CD14-positive monocyte (primary cell): Measurements from ENCODE around the gene STX17. TPM values are rescaled to one million over a fixed set of nuclear protein-coding genes. Genes with fewer than 3 reads are reported as not detected.

Source experiments
- DNase-seq, 3 donors: peaks; one replicate each; pipeline ENCODE4 v3.0.0-alpha.2; 2011 to 2022
- H2AFZ ChIP-seq: 2 replicates; pipeline ENCODE4 v1.6.0; 2012; ENCODE audit warnings: mild to moderate bottlenecking, low read depth, low read length, inconsistent platforms; ENCODE audit not compliant: insufficient read depth, poor library complexity, severe bottlenecking
- H3K27ac ChIP-seq, 2 donors: 1 replicate in 1 of 2; 2 replicates in 1 of 2; pipeline ENCODE4 v1.5.1; 2012 to 2013; ENCODE audit warnings: low read length in 2 of 2, control low read depth in 1 of 2, inconsistent platforms in 1 of 2, low read depth in 1 of 2, mild to moderate bottlenecking in 1 of 2
- H3K27me3 ChIP-seq, 2 donors: one replicate each; pipeline versions ENCODE4 v1.6.0 to v1.6.1; 2011 to 2013; ENCODE audit warnings: low read length in 2 of 2; ENCODE audit not compliant: control insufficient read depth in 2 of 2, insufficient read depth in 2 of 2
- H3K36me3 ChIP-seq, 2 donors: replicated peaks in 1 of 2; 1 replicate in 1 of 2; 2 replicates in 1 of 2; pipeline versions ENCODE4 v1.5.1 to v1.6.1; 2012 to 2013; ENCODE audit warnings: low read length in 2 of 2, control low read depth in 1 of 2, inconsistent platforms in 1 of 2, mild to moderate bottlenecking in 1 of 2; ENCODE audit not compliant: insufficient read depth in 2 of 2, control insufficient read depth in 1 of 2
- H3K4me1 ChIP-seq, 2 donors: 1 replicate in 1 of 2; 2 replicates in 1 of 2; pipeline versions ENCODE4 v1.5.1 to v1.6.1; 2012 to 2013; ENCODE audit warnings: low read length in 2 of 2, control low read depth in 1 of 2, inconsistent platforms in 1 of 2, mild to moderate bottlenecking in 1 of 2, moderate library complexity in 1 of 2; ENCODE audit not compliant: insufficient read depth in 2 of 2, control insufficient read depth in 1 of 2
- H3K4me2 ChIP-seq: replicated peaks from 2 replicates; pipeline ENCODE3; 2012; ENCODE audit warnings: low read length, moderate library complexity, mild to moderate bottlenecking; ENCODE audit not compliant: poor library complexity, severe bottlenecking; ENCODE audit errors: extremely low read depth
- H3K4me3 ChIP-seq, 3 experiments: fragments of 200-600 bp in 1 of 3; sonication (generic) in 1 of 3; replicated peaks in 1 of 3; 1 replicate in 2 of 3; 2 replicates in 1 of 3; pipeline ENCODE4 v1.5.1; 2011 to 2013; ENCODE audit warnings: low read length in 3 of 3, mild to moderate bottlenecking in 3 of 3, control low read depth in 2 of 3, low read depth in 2 of 3, inconsistent platforms in 1 of 3, moderate library complexity in 1 of 3
- H3K79me2 ChIP-seq: 2 replicates; pipeline ENCODE4 v1.6.0; 2012; ENCODE audit warnings: mild to moderate bottlenecking, control low read depth, inconsistent platforms, low read length, moderate library complexity; ENCODE audit not compliant: insufficient read depth
- H3K9ac ChIP-seq: 2 replicates; pipeline ENCODE4 v1.6.0; 2017; ENCODE audit warnings: low read length, mild to moderate bottlenecking; ENCODE audit not compliant: insufficient read depth, poor library complexity, severe bottlenecking
- H3K9me3 ChIP-seq, 2 donors: replicated peaks in 1 of 2; 1 replicate in 1 of 2; 2 replicates in 1 of 2; pipeline versions ENCODE4 v1.5.1 to v1.6.1; 2012 to 2013; ENCODE audit warnings: low read length in 2 of 2, control low read depth in 1 of 2; ENCODE audit not compliant: control insufficient read depth in 1 of 2, insufficient read depth in 1 of 2
- H4K20me1 ChIP-seq: 2 replicates; pipeline ENCODE4 v1.6.0; 2012; ENCODE audit warnings: mild to moderate bottlenecking, low read length, control low read depth, moderate library complexity; ENCODE audit not compliant: insufficient read depth
- H3K27ac Mint-ChIP-seq, 7 donors: one replicate each; pipeline ENCODE4 v1.8.0; 2020; ENCODE audit warnings: mild to moderate bottlenecking in 7 of 7, mixed read lengths in 7 of 7, moderate library complexity in 6 of 7, inconsistent platforms in 2 of 7
- H3K27me3 Mint-ChIP-seq, 3 donors: one replicate each; pipeline ENCODE4 v1.8.0; 2021 to 2022; ENCODE audit warnings: low read depth in 3 of 3, mild to moderate bottlenecking in 3 of 3, mixed read lengths in 3 of 3, moderate library complexity in 3 of 3, inconsistent platforms in 1 of 3
- H3K36me3 Mint-ChIP-seq, 2 donors: one replicate each; pipeline ENCODE4 v1.8.0; 2020; ENCODE audit warnings: mixed read lengths in 2 of 2, inconsistent platforms in 1 of 2, mild to moderate bottlenecking in 1 of 2
- H3K4me1 Mint-ChIP-seq: one replicate; pipeline ENCODE4 v1.8.0; 2020; ENCODE audit warnings: mild to moderate bottlenecking, mixed read lengths
- H3K4me3 Mint-ChIP-seq, 2 donors: one replicate each; pipeline ENCODE4 v1.8.0; 2020; ENCODE audit warnings: mild to moderate bottlenecking in 2 of 2, mixed read lengths in 2 of 2, moderate library complexity in 1 of 2
- H3K9me3 Mint-ChIP-seq, 7 donors: one replicate each; pipeline ENCODE4 v1.8.0; 2020 to 2022; ENCODE audit warnings: mixed read lengths in 7 of 7, mild to moderate bottlenecking in 6 of 7, moderate library complexity in 6 of 7, inconsistent platforms in 2 of 7
- CTCF ChIP-seq: fragments of 200-600 bp; IDR thresholded peaks from one replicate; pipeline ENCODE4 v1.8.0; 2022; ENCODE audit warnings: antibody characterized with exemption, mild to moderate bottlenecking
- WGBS: methylation state at CpG from one replicate; pipeline ENCODE4 v1.1.5; 2013; ENCODE audit warnings: missing lambda C conversion rate; ENCODE audit not compliant: insufficient coverage; 5-methylcytosine and 5-hydroxymethylcytosine counted together
- intact Hi-C, 2 donors: fragments of 100-400 bp; cut with micrococcal nuclease; formaldehyde crosslinking; loops; one replicate each; pipeline versions ENCODE4 v1.15.0 to v1.15.1; 2023
- polyA plus RNA-seq, 3 donors: library from polyadenylated mRNA; depleted of rRNA in 1 of 3; unstranded in 2 of 3; stranded (reverse) in 1 of 3; fragments of 300-500 nt in 2 of 3; fragments of >200 nt in 1 of 3; fragmentation: Illumina TruSeq in 2 of 3; gene quantifications; 1 replicate in 2 of 3; 2 replicates in 1 of 3; pipeline ENCODE4 v1.2.3, GENCODE V29; 2012 to 2021

The STX17 gene
- polyA plus RNA-seq, 3 donors = 10.3 to 16.8 (median 10.6) TPM

GRCh38 chr9:99954819-99955218 lies 48.4 kb downstream of the STX17 start:
- H2AFZ ChIP-seq = no peak overlapping the region
- no peaks in the 10 kb centered on the region for H4K20me1 ChIP-seq
- no peak overlapping the region for H3K4me3 ChIP-seq
- Mint-ChIP-seq H3K27me3 (no peaks in the 10 kb centered on the region), H3K9me3 (peaks cover 0 to 5% (median 0%) of the 10 kb centered on the region in 7 donors), H3K36me3 (peaks cover 16 to 29% of the 10 kb centered on the region in 2 donors), H3K27ac (no peak overlapping the region), H3K4me1 (peaks cover 7% of the 10 kb centered on the region), H3K4me3 (no peak overlapping the region)
- no peaks in the 10 kb centered on the region for H3K9me3 ChIP-seq
- H3K4me1 ChIP-seq = no peaks in the 10 kb centered on the region
- H3K79me2 ChIP-seq = no peaks in the 10 kb centered on the region
- H3K4me2 ChIP-seq = no peak overlapping the region
- intact Hi-C loops = no loop called here
- DNase-seq = no peak
- no CpG with 5 or more reads among the region's 1 CpG for WGBS
- no peaks in the 10 kb centered on the region for H3K27me3 ChIP-seq
- no peak for TF ChIP-seq CTCF
- peaks cover 13 to 32% of the 10 kb centered on the region in 2 donors for H3K36me3 ChIP-seq
- H3K9ac ChIP-seq = no peak overlapping the region
- no peak overlapping the region for H3K27ac ChIP-seq

- peaks cover 7% of the 10 kb centered on the region for H3K4me1 Mint-ChIP-seq
- Histone ChIP-seq H3K79me2 (no peaks in the 10 kb centered on the region), H3K27me3 (no peaks in the 10 kb centered on the region), H3K36me3 (peaks cover 13 to 39% of the 10 kb centered on the region in 2 donors), H3K4me1 (no peaks in the 10 kb centered on the region), H2AFZ (no peak overlapping the region), H4K20me1 (no peaks in the 10 kb centered on the region), H3K4me2 (no peak overlapping the region), H3K27ac (no peak overlapping the region), H3K9me3 (no peaks in the 10 kb centered on the region), H3K9ac (no peak overlapping the region), H3K4me3 (no peak overlapping the region)
- no peak overlapping the region for H3K27ac Mint-ChIP-seq
- DNase-seq = no peak
- intact Hi-C loops = no loop called here
- peaks cover 21 to 30% of the 10 kb centered on the region in 2 donors for H3K36me3 Mint-ChIP-seq
- peaks cover 0 to 5% (median 0%) of the 10 kb centered on the region in 7 donors for H3K9me3 Mint-ChIP-seq
- WGBS = 100% methylated on average over 3 of the region's 4 CpGs
- no peak overlapping the region for H3K4me3 Mint-ChIP-seq
- no peak for TF ChIP-seq CTCF
- H3K27me3 Mint-ChIP-seq = no peaks in the 10 kb centered on the region
Measured at GRCh38 chr9:99955606-99956005, 49.2 kb downstream of the STX17 start.
